Measurements from ENCODE around the gene ZNF100.
"Not testable (repeated sequence)": the region's sequence is repeated elsewhere in the genome, so short reads cannot be mapped to it uniquely, and the experiment has no call there.

ZNF100 gene

DNA sequence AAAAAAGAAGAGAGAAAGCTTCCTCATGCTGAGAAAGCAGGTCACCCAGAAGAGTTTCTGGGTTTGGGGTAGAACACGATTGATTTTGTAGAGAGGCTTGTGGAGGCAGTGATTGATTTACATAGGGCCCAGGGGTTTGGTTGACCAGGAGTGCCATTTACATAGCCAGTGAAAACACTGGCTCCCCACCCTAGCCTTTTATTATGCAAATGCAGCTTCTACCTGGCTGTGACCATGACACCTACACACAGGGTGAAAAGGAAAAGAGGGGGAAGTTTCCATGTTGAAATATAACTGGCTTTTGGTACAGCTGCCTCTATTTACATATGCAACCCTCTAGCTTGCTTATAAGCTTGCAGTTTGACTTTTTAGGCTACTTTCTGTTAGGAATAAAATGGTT is 62.0 kb downstream of the ZNF100 start:
- in situ Hi-C loops (cut with HindIII; ENCODE audit: low sequenced_read_pairs) = no loop called here

DNA sequence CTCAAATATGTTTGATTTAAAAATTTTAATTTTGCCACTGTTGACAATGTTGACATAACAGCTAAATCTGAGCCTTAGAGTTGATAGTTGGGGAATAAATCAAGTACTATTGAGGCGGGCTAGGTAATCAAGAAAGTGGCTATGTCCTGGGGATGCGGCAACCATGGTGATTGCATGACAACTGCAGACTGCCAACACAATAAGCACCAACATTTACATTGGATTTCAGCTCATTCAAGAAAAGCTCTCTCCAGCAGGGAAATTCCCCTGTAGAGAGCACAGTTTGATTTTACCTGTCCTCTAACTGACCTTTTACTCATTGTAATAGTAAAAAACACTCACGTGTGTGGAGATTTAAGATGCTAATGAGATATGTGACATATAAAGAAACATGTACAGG is 63.1 kb downstream of the ZNF100 start:
- in situ Hi-C loops (cut with HindIII; ENCODE audit: low sequenced_read_pairs) = no loop called here

DNA sequence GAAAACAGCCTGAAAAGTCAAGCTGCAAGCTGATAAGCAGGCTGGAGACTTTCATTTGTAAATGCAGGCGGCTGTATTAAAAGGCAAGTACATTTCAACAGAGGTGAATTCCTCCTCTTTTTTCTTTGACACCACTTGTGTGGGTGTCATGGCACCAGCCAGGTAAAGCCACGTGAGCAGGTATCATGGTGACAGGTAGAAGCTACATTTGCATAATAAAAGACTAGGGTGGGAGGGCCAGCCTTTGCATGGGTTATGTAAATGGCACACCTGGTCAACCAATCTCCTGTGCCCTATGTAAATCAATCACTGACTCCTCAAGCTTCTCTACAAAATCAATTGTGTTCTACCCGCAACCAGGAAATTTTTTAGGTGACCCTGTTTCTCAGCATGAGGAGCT is 68.2 kb downstream of the ZNF100 start:
- in situ Hi-C loops (cut with HindIII; ENCODE audit: low sequenced_read_pairs) = no loop called here

DNA sequence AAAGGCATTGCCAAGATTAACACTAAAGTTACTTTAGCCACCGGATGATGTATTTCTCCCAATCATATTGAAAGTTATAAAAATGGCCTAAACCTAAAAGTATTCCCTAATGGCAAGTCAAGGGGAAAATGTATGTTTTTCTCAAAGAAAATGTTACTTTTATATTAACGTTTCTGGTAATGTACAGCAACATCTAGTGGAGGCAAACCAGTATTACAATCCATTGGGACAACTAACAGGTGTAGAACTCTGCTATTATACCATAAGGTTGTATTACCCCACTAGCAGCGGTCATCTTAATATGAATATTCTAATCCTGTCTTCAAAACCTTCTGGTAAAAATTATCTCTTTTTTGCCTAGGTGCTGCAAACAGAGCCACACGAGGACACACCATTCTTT is 69.2 kb downstream of the ZNF100 start:
- in situ Hi-C loops (cut with HindIII; ENCODE audit: low sequenced_read_pairs) = no loop called here

DNA sequence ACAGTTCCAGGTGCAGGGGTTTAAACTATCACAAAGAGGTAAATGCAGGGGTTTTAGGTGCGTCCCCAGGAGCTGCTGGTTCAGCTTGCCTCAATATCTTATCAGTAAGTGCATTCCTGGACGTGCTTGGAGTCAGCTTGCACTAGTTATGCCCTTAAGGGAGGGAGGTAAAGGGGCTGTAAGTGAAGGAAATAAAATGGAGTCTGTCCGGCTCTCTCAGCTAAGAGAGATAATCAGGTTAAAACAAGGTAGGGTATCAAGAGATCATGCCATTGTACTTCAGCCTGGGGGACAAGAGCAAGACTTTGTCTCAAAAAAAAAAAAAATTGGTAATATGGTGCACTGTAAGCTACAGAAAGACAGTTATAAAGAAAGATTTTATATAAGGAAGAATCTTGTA is 69.7 kb downstream of the ZNF100 start:
- in situ Hi-C loops (cut with HindIII; ENCODE audit: low sequenced_read_pairs) = no loop called here

DNA sequence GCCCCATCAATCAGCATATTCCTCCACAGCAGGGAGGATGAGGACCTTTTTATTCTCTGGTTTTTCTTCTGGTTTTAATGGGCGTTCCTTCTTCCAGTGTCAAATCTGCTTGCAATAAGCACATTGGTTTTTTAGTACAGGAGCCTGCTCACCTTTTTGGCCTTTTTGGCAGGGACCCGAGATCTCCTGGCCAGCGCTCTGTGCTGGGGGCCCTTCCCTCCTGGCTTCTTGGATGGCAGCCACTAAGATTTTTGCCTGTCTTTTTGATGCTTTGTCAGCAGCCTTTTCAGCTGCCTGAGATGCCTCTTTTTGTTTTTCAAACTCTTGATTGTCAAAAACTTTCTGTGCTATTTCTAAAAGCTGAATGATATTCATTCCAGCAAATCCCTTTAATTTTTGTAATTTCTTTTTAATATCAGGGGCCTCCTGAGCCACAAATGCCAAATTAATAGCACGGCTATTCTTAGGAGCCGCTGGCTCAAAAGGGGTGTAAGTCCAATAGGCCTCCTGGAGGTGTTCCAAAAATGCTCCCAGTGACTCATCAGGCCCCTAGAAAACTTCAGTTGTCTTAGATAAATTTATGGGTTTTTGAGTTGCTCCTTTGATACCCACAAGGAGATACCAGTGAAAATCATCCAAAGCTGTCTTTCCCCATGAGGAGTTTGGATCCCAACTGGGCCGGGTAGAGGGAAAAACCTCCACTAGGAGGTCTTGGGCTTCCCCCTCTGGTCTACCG is 73.0 kb downstream of the ZNF100 start:
- in situ Hi-C loops (cut with HindIII; ENCODE audit: low sequenced_read_pairs) = no loop called here

DNA sequence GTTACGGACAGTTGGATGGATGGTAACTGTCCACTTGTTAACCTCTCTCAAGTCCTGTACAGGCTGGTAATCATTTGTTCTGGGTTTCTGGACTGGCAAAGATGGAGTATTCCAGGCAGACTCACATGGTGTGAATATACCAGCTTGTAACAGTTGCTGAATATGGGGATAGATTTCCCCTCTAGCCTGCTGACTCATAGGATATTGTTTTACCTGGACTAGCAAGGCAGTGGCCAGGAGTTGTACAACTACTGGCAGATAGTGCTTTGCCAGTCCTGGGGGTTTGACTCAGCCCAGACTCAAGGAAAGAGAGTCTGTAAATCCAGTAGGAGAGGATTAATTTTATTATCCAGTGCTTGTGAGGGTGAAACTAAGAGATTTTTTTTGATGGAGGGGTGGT is 74.0 kb downstream of the ZNF100 start:
- in situ Hi-C loops (cut with HindIII; ENCODE audit: low sequenced_read_pairs) = no loop called here

DNA sequence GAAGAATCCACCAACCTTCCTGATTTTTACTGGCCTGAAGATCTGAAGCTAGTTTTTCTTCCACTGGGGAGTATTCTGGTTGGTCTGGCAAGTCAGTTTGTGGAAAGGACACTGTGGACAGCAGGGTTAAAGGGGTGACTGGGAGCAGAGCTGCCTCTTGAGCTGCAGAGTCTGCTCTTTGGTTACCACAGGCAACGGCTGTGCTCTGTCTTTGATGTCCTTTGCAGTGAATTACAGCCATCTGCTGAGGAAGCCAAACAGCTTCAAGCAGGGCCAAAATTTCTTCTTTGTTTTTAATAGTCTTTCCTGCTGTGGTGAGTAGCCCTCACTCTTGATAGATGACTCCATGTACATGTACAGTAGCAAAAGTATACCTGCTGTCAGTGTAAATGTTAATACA is 75.7 kb downstream of the ZNF100 start:
- in situ Hi-C loops (cut with HindIII; ENCODE audit: low sequenced_read_pairs) = no loop called here

DNA sequence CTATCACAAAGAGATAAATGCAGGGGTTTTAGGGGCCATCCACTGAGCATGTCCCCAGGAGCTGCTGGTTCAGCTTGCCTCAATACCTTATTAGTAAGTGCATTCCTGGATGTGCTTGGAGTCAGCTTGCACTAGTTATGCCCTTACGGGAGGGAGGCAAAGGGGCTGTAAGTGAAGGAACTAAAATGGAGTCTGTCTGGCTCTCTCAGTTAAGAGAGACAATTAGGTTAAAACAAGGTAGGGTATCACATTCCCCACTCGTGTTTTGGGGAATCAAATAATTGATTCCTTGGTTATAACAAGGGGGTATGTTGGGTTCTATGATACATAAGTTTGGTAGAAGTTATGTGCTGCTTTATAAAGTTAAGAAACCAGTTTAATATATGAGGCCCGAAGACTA is 78.9 kb downstream of the ZNF100 start:
- in situ Hi-C loops (cut with HindIII; ENCODE audit: low sequenced_read_pairs) = no loop called here

DNA sequence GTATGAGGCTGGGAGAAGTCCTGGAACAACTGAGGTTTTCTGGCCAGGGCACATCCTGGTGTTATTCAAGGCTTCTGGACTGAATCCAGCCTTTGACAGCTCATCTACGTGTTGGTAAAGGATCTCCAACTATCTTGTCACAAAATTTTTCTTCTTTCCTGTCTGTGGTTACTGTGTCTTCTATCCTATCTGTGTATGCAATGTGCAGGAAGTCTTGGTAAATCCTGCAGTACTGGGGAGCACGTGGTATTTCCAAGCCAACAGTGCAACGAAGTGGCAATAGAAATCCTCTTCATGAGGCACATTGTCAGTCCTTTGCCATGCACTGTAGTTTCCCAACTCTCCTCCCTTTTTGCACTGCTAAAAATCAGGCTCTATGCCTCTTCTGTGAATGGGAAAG is 86.7 kb downstream of the ZNF100 start:
- in situ Hi-C loops (cut with HindIII; ENCODE audit: low sequenced_read_pairs) = no loop called here

DNA sequence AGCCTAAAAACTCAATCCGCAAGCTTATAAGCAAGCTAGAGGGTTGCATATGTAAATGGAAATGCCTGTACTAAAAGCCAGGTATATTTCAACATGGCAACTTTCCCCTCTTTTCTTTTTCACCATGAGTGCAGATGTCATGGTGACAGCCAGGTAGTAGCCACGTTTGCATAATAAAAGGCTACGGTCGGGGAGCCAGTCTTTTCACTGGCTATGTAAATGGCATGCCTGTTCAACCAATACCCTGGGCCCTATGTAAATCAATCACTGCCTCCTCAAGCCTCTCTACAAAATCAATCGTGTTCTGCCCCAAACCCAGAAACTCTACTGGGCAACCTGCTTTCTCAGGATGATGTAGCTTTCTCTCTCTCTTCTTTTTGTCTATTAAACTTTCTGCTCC is 87.4 kb downstream of the ZNF100 start:
- in situ Hi-C loops (cut with HindIII; ENCODE audit: low sequenced_read_pairs) = no loop called here

DNA sequence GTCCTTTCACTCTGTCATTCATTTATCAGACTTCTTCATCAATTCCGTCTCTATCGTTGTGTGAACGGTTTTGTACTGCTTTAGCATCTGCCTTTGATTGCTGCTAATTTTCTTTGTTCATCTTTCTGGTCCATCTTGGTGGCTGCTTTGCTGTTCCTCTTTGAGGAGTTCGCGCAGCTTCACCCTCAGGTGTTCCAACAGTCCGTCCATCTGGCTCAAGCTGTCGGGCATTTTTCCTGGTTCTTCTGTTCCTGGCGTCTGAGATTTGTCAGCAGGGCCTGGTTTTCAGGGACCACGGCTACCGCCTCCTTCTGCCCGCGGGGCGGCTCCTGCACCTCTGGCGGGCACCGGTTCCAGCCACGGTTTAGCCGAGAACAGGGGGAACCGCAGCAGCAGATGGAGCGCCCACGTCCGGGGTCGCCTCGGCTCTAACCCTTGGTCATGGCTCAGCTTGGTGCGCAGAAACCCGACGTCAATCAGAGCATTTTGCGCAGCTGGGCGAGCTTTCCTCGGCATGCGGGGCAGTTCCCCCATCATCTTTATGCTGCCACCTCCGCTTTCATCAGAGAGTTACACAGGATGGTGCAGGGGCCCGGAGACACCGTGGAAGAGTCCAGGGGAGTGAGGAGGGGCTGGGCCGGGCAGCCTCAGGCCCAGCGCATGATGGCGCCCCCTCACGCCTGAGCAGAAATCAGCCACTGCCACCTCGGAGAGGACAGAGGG is 89.5 kb downstream of the ZNF100 start:
- in situ Hi-C loops (cut with HindIII; ENCODE audit: low sequenced_read_pairs) = no loop called here

DNA sequence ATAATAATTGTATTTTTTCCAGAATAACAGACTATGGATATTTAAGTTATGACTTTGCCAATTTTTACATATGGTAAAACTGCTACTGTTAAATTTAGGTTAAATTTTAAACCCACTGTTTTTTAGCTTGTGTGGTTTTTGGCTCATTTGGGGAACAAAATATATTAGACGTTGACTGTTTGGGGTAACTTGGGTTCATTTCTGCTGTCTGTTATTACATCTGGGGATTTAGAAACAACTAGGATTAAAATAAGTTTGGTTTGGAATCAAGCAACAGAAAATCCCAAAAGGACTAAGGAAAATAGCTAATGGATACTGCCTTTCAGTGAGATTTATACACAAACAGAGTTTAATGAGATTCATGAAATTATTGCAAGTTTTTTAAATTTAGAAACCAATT is 92.9 kb downstream of the ZNF100 start:
- in situ Hi-C loops (cut with HindIII; ENCODE audit: low sequenced_read_pairs) = no loop called here

DNA sequence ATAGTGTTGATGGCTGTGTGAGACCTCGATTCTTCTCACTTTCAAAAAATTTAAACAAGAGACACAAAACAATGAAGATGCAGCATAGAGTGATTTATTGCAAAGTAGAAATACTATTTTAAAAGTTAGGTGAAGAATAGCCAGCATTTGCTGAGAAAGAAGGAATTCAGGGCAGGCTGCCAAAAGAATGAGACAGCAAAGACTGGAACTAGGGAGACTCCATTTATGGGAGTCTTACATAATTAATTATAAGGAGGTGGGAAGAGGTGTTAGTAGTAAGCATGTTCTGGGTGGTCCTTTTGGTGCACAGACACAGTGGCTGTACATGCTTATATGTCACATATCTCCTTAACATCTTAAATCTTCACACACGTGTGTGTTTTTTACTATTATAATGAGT is 93.9 kb downstream of the ZNF100 start:
- in situ Hi-C loops (cut with HindIII; ENCODE audit: low sequenced_read_pairs) = not testable (repeated sequence)

All from endothelial cell of hepatic sinusoid (primary cell).